ENCODE data around the gene NPW.
"Not testable (repeated sequence)": the region's sequence is repeated elsewhere in the genome, so short reads cannot be mapped to it uniquely, and the experiment has no call there.

NPW gene

DNA sequence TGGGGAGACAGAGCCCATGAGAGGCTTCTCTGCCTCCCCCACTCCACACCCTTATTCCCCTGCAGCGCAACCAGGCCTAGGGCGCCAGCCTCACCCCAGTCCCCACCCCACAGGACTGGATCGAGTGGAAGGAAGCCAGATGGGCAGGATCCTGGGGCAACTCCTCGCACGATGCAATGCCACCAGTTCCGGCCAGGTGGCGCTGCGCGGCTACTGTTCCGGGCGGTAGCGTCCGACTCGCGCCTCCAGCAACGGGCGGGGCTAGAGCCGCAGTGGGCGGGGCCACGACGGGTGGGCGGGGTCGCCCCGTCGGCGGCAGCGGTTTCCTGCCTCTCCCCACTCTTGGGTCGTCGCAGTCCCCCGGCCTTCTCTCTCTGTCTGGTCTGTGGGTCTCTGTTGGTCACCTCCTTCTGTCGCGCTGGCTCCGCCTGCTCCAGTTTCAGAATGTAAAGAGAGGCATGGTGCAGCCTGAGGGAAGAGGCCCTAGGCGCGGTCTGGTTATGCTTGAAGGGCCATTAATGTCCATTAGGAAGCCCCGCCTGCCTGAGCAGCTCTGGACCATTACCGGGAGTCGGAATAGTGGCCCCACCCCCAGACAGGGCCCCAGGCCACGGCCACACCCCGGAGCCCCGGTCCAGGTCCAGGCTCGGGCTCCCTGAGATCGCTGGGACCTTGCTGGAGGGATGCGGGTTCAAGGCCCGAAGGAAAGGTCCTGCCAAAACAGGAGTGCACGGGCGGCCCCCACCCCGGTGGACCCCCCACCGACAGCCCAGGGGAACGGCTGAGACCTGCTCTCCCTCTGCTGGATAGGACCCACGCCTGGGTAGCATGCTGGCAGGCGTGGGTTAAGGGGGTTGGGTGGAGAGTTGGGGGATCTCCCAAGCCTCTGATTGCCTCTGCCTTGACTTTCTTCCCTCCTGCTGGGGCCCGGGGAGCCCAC, 3.8 kb downstream of the NPW start:
- DNase-seq = peak; percentile 89 to 96 (median 96)

DNA sequence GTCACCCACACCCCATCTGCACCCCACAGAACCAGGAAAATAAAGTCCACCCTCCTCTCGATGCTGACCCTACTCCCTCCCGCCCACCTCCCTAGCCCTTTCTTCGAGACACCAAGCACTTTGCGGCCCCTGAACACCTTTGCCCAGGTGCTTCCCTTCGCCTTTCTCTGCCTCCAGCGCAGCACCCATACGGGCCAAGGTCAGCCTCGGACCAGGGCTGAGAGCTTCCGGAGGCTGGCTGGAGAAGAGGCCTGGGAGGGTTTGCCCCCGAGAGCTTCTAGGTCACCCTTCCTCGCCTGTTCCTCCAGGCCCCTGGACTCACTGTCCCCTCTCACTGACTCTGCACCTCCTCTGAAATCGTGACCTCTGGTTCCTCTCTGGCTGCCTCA, 4.4 kb downstream of the NPW start:
- DNase-seq = no peak

- no peak for DNase-seq
Observed at GRCh38 chr16:2025251-2025650, 5.7 kb downstream of the NPW start.

- DNase-seq = no peak
Observed at GRCh38 chr16:2025878-2026460, 6.4 kb downstream of the NPW start.

DNA sequence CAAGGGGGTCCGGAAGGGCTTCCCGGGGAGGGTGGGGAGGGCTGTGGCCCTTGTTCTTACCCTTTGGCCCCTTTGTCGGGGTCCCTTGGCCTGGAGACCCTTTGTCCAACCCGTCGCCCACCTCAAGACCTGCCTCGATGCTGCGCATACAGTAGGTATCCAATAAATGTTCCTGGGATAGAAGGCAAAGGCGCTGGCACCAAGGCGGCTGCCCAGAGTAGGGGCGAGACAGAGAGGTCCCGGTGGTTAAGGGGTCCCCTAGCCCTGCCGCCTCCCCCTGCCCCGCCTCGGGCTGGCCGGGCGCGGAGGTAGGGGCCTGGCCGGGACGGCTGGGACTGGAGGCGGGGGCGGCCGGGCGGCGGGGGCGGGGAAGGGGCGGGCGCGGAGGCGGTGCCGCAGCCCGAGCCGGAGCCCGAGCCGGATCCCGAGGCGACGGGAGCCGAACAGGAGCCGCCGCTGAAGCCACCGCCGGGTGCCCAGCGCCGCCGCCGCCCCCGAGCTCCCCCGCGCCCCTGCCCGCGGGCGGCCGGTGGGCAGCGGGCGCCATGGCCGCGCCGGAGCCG, 7.0 kb downstream of the NPW start, which contains the start of gene NHERF2:
NHERF2 (plus strand) TSS at position 442 of the 563 bp plus-strand sequence; CDS start at position 546, 104 bp downstream.
- DNase-seq = peak in 1 of 4 experiments; percentile 26

DNA sequence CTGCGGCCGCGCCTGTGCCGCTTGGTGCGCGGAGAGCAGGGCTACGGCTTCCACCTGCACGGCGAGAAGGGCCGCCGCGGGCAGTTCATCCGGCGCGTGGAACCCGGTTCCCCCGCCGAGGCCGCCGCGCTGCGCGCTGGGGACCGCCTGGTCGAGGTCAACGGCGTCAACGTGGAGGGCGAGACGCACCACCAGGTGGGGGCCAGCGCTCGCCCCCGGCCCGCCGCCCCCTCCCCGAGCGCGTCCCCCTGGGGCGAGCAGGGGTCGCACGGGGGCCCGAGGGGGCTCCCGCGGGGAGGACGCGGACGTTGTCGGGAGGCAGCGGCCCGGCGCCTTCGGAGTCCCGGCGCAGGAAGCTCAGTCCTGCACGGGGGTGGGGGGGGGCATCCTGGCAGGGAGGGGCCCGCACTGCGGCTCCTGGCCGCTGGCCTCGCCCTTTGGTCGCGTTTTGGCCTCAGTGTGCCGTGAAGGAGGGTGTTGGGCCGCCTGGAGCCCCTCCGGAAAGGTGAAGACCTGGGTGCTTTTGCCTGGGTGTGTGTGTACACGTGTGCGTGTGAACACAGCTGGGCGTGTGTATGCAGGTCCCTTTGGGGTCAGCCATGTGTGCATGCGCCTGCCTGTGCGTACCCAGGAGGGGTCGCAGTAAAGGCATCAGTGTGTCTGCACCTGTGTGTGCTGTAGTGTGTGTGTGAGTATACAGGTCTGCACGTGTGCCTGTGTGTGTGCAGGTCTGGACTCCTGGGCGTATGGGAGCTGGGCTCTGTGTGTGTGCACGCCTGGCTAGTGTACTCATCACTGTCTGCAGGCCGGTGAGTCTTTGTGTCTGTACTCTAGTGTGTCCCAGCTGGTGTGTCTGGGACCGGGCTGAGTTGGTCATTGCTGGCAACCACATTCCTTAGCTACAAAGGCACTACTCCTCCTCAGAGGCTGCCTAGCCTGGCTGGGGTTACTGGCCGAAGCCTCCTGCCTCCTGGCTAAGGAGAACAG, 7.7 kb downstream of the NPW start:
- no peak for DNase-seq

DNA sequence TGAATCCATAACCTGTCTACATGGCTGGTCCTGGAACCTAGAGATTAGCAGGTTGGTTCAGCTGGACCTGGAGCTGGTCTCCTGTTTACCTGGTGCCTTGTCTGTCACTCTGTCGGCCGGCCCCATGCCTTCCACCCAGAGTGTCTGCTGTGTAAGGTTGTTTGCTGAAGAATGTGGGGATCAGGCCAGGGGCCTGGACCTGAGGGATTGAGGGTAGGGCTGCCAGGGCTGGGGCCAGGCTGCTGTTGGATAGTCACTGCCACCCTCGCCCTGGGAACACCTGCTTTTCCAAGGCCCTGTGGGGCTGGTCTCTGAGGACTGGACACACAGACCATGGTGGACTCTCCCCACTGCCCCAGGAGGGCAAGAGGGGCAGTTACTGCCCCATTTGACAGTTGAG, 8.6 kb downstream of the NPW start:
- no peak for DNase-seq

GRCh38 chr16:2028620-2029220, 9.1 kb downstream of the NPW start:
- DNase-seq = no peak

DNA sequence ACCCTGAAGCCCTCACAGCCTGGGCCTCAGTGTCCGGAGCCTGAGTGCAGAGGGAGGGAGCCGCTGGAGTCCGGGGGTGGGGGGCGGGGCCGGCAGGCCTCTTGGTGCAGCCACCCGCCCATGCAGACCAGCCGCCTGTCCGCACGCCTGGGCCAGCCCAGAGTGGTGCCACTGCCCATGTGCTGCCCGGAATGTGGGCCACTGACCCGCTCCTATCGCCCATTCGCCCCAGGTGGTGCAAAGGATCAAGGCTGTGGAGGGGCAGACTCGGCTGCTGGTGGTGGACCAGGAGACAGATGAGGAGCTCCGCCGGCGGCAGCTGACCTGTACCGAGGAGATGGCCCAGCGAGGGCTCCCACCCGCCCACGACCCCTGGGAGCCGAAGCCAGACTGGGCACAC, 9.8 kb downstream of the NPW start:
- no peak for DNase-seq

DNA sequence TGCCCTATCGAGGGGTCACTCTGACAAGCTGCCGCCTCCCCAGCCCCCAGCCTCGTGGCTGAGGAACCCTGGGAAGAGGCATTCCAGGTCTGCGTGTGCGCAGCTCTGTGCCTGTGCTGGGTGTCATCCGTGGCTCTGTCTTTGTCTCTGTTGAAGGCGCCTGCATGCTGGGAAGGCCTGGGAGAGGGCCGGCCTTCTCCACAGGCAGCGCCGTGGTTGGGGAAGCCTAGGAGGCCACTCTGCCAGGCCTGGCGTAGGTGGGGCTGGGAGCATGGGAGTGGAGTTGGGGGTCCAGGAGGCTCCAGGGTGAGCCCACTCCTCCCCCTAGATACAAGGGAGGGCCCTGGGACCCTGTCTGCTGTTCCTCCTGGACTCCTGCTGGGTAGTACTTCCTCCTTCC, 10.5 kb downstream of the NPW start:
- DNase-seq = no peak

GRCh38 chr16:2031081-2031577, 11.5 kb downstream of the NPW start:
- no peak for DNase-seq

- no peak for DNase-seq
Observed at GRCh38 chr16:2032285-2033056, 12.9 kb downstream of the NPW start.

- DNase-seq = no peak
Observed at GRCh38 chr16:2033057-2033908, 13.7 kb downstream of the NPW start.

DNA sequence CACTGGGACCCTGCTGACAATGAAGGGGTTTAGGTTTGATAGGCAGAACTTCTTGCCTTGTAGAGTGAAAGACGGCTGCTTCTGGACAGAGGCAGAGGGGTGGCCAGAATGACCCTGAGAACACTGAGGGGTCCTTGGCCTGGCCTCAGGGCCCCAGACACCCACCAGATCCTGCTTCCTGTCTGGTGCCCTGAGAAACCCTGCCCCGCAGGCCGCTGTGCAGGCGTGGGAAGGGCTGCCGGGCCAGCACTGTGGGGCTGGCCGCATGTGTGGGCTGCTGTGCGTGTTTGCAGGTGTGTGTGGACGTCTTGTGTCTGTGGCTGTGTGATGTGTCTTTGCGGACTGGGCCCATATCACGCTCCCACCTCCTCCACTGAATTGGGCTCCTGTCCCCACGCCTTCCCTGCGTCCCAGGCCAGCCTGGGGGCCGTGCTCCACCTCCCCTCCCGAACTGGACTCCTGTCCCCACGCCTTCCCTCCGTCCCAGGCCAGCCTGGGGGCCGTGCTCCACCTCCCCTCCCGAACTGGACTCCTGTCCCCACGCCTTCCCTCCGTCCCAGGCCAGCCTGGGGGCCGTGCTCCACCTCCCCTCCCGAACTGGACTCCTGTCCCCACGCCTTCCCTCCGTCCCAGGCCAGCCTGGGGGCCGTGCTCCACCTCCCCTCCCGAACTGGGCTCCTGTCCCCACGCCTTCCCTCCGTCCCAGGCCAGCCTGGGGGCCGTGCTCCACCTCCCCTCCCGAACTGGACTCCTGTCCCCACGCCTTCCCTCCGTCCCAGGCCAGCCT, 14.5 kb downstream of the NPW start:
- DNase-seq = not testable (repeated sequence)

DNA sequence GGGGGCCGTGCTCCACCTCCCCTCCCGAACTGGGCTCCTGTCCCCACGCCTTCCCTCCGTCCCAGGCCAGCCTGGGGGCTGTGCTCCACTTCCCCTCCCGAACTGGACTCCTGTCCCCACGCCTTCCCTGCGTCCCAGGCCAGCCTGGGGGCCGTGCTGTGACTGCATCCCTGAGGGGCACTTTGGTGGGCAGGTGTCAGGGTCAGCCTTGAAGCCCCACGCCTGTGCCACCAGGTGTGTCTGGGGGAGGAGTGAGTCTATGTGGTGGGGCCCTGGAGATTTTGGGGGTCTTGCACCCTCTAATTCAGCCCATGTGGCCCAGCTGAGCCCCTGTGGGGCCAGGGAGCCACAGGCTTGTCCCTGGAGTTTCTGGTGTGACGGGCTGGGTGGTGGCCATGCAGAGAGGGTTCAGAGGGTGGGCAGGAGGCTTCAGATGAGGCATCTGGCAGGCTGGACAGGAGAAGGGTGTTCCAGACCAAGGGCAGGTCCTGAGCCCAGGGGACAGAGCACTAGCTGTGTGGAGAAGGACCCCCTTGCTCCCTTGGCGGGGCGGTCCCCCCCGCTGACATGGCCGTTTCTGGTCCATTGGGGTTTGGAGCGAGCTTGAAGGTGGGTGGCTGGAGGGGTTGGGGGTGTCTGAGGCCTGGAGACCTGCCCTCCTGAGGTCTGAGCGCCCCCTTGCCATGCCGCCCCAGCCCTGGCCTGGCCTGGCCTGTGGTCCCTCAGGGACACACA, 15.3 kb downstream of the NPW start:
- no peak for DNase-seq

- DNase-seq = no peak
Observed at GRCh38 chr16:2035431-2036199, 16.0 kb downstream of the NPW start.

DNA sequence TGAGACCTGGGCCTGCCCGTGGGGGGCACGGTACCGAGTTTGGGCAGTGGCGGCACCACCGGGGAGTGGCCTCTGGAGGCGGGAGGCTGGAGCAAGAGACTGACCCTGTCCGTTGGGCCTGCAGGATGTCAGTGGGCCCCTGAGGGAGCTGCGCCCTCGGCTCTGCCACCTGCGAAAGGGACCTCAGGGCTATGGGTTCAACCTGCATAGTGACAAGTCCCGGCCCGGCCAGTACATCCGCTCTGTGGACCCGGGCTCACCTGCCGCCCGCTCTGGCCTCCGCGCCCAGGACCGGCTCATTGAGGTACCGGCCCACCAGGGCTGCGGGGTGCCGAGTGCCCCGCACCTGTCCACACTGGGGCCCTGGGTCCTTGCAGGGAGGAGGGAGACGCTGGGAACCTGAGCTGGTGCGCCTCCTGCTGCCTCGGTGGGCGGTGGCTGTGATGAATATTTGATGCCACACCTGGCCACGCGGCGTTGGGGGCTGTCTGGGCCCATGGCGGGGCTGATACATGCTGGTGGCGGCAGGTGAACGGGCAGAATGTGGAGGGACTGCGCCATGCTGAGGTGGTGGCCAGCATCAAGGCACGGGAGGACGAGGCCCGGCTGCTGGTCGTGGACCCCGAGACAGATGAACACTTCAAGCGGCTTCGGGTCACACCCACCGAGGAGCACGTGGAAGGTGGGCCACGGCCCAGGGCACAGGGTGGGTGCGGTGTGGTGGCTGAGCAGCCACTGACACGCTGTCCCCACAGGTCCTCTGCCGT, 16.8 kb downstream of the NPW start:
- DNase-seq = no peak

Measured in activated CD4-positive, CD25-positive, alpha-beta regulatory T cell (primary cell).